GM06990 (cell line): ENCODE data around the gene CFD.
"Not testable (repeated sequence)": the region's sequence is repeated elsewhere in the genome, so short reads cannot be mapped to it uniquely, and the experiment has no call there.

ENCODE experiments used
- DNase-seq: peaks from one replicate; pipeline ENCODE4 v3.0.0-alpha.2; 2011; ENCODE audit not compliant: insufficient read length; ENCODE audit errors: extremely low read depth
- H3K27me3 ChIP-seq: replicated peaks from 2 replicates; pipeline ENCODE4 v1.6.0; 2011; ENCODE audit warnings: low read length; ENCODE audit not compliant: control insufficient read depth, insufficient read depth
- H3K36me3 ChIP-seq: 2 replicates; pipeline ENCODE4 v1.5.1; 2011; ENCODE audit warnings: low read length; ENCODE audit not compliant: control insufficient read depth, insufficient read depth
- H3K4me3 ChIP-seq: replicated peaks from 2 replicates; pipeline ENCODE4 v1.5.1; 2011; ENCODE audit warnings: low read depth, mild to moderate bottlenecking, control low read depth, low read length
- CTCF ChIP-seq: IDR thresholded peaks from 2 replicates; pipeline ENCODE4 v1.5.1; 2011; ENCODE audit warnings: low read length, control low read depth, mild to moderate bottlenecking, inconsistent platforms; ENCODE audit not compliant: insufficient read depth, poor library complexity, severe bottlenecking

Gene CFD

GRCh38 chr19:843180-843835 lies 16.2 kb upstream of the CFD start:
- Histone ChIP-seq H3K36me3 (no peaks in the 10 kb centered on the region), H3K4me3 (no peak overlapping the region), H3K27me3 (no peaks in the 10 kb centered on the region; the same call in 1 of the 2 replicates)
- DNase-seq = no peak
- no peak for TF ChIP-seq CTCF

GRCh38 chr19:843836-844545 lies 15.5 kb upstream of the CFD start:
- no peaks in the 10 kb centered on the region; the same call in 1 of the 2 replicates for H3K27me3 ChIP-seq
- DNase-seq = no peak
- no peak overlapping the region for H3K4me3 ChIP-seq
- no peak for TF ChIP-seq CTCF
- H3K36me3 ChIP-seq = no peaks in the 10 kb centered on the region

GRCh38 chr19:844546-844971 lies 14.9 kb upstream of the CFD start:
- TF ChIP-seq CTCF = no peak
- no peak for DNase-seq
- Histone ChIP-seq H3K36me3 (no peaks in the 10 kb centered on the region), H3K27me3 (no peaks in the 10 kb centered on the region; the same call in 1 of the 2 replicates), H3K4me3 (no peak overlapping the region)

GRCh38 chr19:845707-846521 lies 13.6 kb upstream of the CFD start:
- TF ChIP-seq CTCF = no peak
- no peak for DNase-seq
- peaks cover 1% of the 10 kb centered on the region for H3K27me3 ChIP-seq
- no peak overlapping the region for H3K4me3 ChIP-seq
- no peaks in the 10 kb centered on the region for H3K36me3 ChIP-seq

GRCh38 chr19:848386-848921 lies 11.0 kb upstream of the CFD start:
- Histone ChIP-seq H3K27me3 (peaks cover 1% of the 10 kb centered on the region), H3K4me3 (no peak overlapping the region), H3K36me3 (no peaks in the 10 kb centered on the region)
- no peak for TF ChIP-seq CTCF
- no peak for DNase-seq

- not testable (repeated sequence) for H3K36me3 ChIP-seq, H3K4me3 ChIP-seq, DNase-seq, H3K27me3 ChIP-seq
Measured at GRCh38 chr19:849195-849594, 10.3 kb upstream of the CFD start.
